Spleen (tissue), 7 donors: Measurements from ENCODE around the gene ATRN.

ENCODE experiments used
- CTCF ChIP-seq, 11 experiments: fragments of 200-600 bp in 7 of 11; fragments of 450-650 bp in 4 of 11; sonication (generic) in 4 of 11; IDR thresholded peaks in 8 of 11; conservative IDR thresholded peaks in 3 of 11; 1 replicate in 7 of 11; 2 replicates in 4 of 11; pipeline versions ENCODE4 v1.4.0 to v1.8.0; 2016 to 2021; ENCODE audit warnings: antibody characterized with exemption in 11 of 11, inconsistent platforms in 4 of 11, mild to moderate bottlenecking in 1 of 11
- POLR2A ChIP-seq, 3 donors: fragments of 450-650 bp; IDR thresholded peaks; one replicate each; pipeline ENCODE4 v1.5.1; 2017; ENCODE audit warnings: antibody characterized with exemption in 3 of 3, mild to moderate bottlenecking in 1 of 3
- POLR2AphosphoS5 ChIP-seq, 3 donors: sonication (generic); formaldehyde crosslinking; IDR thresholded peaks; one replicate each; pipeline ENCODE4 v1.5.1; 2017; ENCODE audit warnings: antibody characterized with exemption in 3 of 3
- donor health status: DM: no; HTN: no; CAD: no; lungs with moderate emphysema.
- donor health status: DM: no; HTN: no; CAD: no.
- donor health status: DM: no; HTN: no; CAD: no.

- TF ChIP-seq CTCF (IDR thresholded peaks at IDR 0.05 in 8 of 11, conservative IDR thresholded peaks at IDR 0.05 in 3 of 11): no peak
- no peak for TF ChIP-seq POLR2AphosphoS5 (IDR thresholded peaks at IDR 0.05)
- no peak for TF ChIP-seq POLR2A (IDR thresholded peaks at IDR 0.05)
Measured at GRCh38 chr20:3423126-3423525, 47.7 kb upstream of the ATRN start.
